Smooth muscle cell of the brain vasculature (primary cell): ENCODE measurements around the gene DIP2C.
"Not testable (repeated sequence)": the region's sequence is repeated elsewhere in the genome, so short reads cannot be mapped to it uniquely, and the experiment has no call there.

Source experiments
- DNase-seq: peaks from one replicate; pipeline ENCODE4 v3.0.0-alpha.2; 2012; ENCODE audit warnings: low read depth, low spot score

Gene DIP2C

DNA sequence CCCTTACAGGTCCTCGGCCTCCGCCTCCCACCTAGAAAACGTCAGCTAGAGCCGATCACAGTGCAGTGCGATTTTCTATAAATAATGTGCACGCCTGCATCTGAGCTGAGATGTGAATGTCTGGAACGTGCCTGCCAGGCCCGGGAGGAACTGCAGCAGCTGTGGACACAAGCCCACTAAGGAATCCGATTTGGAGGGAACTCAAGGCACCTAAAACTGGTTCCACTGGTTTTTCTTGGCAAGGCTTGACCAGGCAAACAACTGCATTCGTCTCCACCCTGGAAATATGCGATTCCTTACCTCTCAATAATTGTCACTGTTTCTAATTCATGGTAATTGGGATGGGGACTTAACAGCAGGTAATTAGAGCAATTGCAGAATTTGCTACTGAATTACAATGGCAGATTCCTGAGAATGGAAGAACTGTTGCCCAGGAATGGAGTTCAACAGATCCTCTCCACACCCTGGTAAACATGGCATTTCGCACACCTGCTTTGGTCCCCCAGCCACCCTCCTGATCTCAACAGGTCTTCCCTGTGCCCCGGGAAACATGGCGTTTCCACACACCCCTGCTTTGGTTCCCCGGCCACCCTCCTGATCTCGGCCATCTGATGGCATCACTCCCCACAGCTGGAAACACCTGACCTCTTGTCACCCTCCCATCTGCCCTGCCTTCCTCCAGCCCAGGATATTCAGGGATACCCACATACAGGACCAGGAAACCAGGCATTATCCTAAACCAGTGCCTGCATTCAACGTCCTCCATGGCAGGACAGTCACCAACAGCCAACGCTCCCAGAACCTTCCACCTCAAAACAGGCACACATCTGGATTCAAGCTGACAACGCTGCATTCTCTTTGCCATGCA, 76.0 kb downstream of the DIP2C start:
- no peak for DNase-seq

- DNase-seq, result no peak
Observed at GRCh38 chr10:612696-613095, 76.8 kb downstream of the DIP2C start.

DNA sequence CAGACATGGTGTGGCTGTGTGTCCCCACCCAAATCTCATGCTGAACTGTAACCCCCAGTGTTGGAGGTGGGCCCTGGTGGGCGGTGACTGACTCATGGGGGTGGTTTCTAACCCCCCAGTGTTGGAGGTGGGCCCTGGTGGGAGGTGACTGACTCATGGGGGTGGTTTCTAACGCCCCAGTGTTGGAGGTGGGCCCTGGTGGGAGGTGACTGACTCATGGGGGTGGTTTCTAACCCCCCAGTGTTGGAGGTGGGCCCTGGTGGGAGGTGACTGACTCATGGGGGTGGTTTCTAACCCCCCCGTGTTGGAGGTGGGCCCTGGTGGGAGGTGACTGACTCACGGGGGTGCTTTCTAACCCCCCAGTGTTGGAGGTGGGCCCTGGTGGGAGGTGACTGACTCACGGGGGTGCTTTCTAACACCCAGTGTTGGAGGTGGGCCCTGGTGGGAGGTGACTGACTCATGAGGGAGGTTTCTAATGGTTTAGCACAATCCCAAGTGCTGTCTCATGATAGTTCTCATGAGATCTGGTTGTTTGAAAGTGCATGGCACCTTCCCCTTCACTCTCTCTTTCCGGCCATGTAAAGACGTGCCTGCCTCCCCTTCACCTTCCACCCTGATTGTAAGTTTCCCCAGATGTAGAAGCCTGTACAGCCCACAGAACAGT, 78.7 kb downstream of the DIP2C start:
- not testable (repeated sequence) for DNase-seq

DNA sequence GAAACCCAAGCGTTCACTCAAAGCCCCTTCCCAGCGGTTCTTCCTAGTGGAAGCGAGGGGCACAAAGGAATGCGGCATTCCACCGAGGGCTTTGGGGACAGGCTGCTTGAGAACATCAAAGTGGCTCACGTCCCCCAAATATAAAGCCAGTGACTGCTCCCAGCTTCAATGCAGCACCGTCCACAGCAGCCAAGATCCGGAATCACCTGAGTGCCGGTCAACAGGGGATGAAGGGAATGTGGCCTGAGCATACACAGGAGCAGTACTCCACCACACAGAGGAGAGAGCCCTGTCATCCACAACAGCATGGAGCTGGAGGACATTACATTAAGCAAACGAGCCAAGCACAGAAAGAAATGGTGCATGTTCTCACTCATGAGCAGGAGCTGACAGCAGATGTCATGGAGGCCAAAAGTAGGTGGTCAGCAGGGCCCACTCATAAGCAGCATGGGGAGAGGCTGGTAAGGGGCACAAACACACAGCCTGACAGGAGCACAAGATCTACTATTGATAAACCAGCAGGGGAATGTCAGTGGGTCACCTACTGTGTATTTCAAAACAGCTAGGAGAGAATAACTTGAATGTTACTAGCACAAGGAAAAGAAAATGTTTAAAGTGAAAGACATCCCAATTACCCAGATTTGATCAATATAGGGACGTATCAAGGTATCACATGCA, 79.5 kb downstream of the DIP2C start:
- DNase-seq, result no peak

DNA sequence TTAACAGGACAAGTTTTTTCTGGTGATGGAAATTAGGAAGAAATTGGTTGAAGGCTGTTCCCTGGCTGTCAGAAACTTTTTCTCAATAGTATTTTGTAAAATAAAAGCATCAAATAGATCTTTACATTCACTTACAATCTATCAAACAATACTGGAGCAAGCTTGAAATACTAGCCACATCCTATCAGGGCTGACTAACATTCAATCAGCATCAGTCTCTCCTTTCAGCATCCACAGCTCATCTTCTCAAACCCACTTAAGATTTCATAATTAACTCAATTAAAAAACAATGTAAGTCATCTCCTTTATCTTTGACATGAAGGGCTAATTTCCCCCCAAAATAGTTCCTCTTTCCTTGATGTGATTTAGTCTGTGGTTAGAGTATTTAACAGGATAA, 80.2 kb downstream of the DIP2C start:
- no peak for DNase-seq

GRCh38 chr10:608331-609261, 80.9 kb downstream of the DIP2C start:
- no peak for DNase-seq

GRCh38 chr10:607545-608185, 81.8 kb downstream of the DIP2C start:
- no peak for DNase-seq

- no peak for DNase-seq
Observed at GRCh38 chr10:606762-607544, 82.5 kb downstream of the DIP2C start.

GRCh38 chr10:605632-606325, 83.7 kb downstream of the DIP2C start:
- DNase-seq, result no peak

DNA sequence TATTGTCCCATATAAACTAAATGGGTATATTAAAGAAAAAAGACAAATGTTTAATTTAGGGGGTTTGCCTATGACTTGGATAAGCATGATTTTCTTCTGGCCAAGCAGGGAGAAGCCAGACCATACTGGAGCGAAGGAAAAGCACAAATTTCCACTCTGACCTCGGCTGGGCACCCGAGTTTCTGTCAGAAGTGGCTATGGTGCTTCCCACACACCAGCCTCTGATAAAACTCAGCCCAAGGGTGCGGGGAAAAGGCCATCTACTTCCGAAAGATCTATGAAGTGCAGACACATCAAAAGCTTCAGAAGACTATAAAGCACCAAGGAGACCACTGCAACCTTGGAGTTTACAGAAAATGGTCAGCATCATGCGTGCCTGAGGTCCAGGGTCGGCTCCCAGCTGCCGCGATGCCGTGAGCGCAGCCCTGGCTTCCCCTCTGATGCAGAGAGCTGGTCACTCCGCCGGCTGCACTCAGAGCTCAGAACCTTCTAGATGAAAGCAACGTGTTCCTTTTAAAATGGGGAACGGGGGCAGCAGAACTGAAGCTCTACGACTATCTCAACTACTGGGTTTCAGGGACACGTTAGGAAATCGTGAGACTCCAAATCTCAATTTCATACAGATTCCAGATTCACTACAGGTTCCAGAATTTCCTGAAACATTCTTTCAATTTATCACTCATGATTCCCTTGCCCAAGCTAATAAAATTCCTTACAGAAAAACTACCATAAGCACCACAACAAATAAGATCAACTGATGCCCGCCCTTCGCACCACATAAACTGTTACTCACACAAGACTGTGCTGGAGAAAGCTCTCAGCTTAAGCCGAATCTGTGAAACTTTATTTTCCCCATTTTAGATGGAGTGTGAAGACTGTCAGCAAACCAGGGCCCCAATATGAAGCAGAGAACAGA, 84.5 kb downstream of the DIP2C start:
- DNase-seq, result no peak

- DNase-seq, result no peak
Observed at GRCh38 chr10:603745-604144, 85.7 kb downstream of the DIP2C start.

DNA sequence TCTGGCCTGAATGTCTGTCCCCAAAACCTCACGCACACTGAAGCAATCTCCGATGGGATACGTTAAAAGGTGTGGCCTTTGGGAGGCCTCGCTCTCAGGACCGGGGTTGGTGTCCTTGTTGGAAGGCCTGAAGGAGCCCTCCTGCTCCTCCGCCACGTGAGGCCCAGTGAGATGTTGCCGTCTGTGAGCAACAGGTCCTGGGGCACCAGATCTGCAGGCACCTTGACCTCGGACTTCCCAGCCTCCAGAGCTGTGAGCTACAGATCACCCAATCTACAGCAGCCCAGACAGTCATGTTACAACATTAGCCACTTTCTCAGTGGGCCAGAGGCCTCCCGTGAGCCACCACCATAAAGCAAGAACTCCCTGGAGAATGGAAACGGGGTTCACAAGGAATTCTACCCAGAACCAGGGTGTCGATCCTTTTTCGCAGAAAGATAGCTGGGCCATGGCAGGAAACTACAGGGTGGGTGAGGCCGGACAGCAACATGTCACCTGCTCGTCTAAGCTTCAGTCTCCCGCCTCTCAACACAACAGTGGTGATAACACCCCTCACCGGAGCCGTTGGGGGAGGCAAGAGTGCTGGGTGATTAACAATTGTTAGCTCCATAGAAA, 87.0 kb downstream of the DIP2C start:
- DNase-seq, result no peak

DNA sequence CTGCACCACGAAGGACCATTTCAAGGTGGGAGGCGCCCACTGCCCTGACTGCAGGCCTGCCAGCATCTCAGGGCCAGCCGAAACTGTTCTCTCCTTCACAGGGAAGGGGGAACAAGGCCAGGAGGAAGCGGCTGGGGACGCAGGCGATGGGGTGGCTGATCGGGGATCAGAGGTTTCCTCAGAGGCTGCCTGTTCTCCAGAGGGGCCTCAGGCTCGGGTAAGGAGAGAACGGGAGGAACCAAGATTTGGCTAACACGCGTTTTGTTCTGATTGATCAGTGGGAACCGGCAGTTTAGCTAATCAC, 87.9 kb downstream of the DIP2C start:
- no peak for DNase-seq

DNA sequence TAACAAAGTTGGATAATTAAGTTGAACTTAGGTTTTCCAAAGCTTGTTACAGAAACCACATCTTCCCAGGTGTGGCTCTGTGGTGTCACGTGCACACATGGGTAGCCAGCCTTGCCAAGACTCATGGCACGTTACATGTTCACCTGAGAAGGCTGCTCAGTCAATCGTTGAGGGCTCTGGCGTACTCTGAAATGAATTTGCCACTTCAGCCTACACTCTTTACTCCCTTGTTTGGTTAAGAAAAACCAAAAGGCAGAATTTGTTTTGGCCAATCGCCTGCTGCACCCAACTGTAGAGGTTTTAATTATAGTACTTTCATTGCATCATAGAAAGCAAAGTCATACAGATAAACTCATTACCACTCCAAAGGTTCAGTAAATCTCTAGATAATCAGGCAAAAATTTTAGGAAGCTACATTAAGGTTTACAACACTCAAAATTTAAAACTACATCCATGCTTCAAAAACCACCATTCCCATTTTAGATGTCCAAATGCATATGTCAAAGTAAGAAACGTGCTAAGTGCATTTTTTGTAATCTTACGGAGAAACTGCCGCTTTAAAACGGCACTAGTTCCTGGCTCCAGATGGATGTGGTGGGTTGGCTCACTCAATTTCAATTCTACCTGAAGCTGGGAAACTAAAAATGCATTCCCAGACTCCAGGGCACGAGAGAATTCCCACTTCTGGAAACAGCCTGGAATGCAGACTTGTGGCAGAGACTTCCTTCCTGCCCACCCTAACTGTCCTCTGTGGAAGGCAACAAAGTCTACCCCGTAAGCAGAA, 88.4 kb downstream of the DIP2C start:
- no peak for DNase-seq

GRCh38 chr10:600234-600633, 89.2 kb downstream of the DIP2C start:
- DNase-seq, result no peak

DNA sequence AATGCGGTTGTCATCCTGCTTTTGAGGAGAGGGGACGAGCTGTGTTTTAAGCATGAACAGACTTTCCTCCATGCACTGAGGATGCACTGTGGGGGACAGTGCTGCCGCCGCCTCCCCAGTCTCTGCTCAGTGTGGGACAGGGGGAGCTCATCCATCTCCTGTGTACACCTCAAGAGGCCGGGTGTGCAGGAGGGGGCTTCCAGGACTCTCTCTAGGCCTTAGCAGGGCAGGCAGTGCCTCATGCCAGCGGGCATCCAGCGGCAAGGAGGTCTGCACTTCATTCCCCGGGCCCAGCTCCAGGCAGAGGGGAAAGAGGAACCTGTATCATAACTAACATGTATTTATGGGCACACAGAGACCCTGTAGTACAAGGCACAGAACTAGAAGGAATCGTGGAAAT, 89.7 kb downstream of the DIP2C start:
- no peak for DNase-seq

DNA sequence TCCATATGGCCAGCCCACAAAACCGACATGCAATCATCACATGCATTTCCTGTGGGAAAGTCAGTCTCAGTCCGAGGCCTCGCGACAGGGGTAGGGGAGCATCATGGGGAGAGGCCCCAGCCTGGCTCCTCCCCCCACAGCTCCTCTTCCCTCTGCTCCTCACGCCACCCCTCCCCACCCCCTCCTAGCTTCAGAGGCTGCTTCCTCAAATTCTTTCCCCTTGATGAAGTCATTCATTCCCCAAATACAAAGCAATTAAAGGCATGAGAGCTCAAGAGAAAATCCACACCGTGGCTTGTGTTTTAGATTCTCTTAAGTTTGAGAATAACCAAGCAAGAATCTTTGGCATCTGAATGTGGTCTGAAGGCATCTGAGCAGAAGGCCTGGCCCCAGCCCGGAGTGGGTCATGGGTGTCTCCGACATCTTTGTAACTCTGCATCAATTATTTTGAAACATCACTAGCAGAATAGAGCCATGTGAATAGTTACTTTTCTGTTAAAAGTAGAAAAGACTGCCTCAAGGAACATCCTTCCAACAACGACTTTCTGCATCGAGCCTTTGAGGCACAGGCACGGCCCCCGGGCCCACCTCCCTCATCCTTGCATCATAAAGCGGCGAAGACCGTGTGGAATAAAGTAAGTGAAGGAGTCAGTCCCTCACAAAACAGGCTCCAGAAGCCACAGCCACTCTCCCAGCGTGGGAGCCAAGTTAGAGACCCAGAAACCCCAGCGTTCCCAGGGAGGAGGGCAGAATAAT, 90.9 kb downstream of the DIP2C start:
- DNase-seq, result no peak
